ENCODE data around the gene EVC.
"Not testable (repeated sequence)": the region's sequence is repeated elsewhere in the genome, so short reads cannot be mapped to it uniquely, and the experiment has no call there.

EVC gene

GRCh38 chr4:5802565-5802964, 91.6 kb downstream of the EVC start:
- H3K4me1 ChIP-seq (ENCODE audit: insufficient read depth, insufficient read length), result peaks cover 4% of the 10 kb centered on the region
- H3K4me3 ChIP-seq (ENCODE audit: insufficient read length, low read depth), result no peak overlapping the region
- peaks cover 5% of the 10 kb centered on the region; the same call in 1 of the 2 replicates for H3K9me3 ChIP-seq (ENCODE audit: insufficient read depth, low read length)
- H3K9ac ChIP-seq (ENCODE audit: insufficient read length, low read depth), result no peak overlapping the region
- no peak for TF ChIP-seq YY1 (IDR thresholded peaks at IDR 0.05; ENCODE audit: insufficient read depth, insufficient read length)
- TF ChIP-seq ZNF274 (IDR thresholded peaks at IDR 0.05; ENCODE audit: low read depth, low read length), result no peak
- TF ChIP-seq SUZ12 (IDR thresholded peaks at IDR 0.05; ENCODE audit: extremely low read depth, insufficient read depth, insufficient read length), result no peak
- no peak for DNase-seq (ENCODE audit: low read depth, low spot score)
- no peaks in the 10 kb centered on the region for H3K27me3 ChIP-seq (ENCODE audit: insufficient read depth, insufficient read length)
- peaks cover 58% of the 10 kb centered on the region for H3K36me3 ChIP-seq (ENCODE audit: insufficient read depth, insufficient read length, low read length)

GRCh38 chr4:5804656-5805055, 93.7 kb downstream of the EVC start:
- peaks cover 57% of the 10 kb centered on the region for H3K36me3 ChIP-seq (ENCODE audit: insufficient read depth, insufficient read length, low read length)
- peaks cover 4% of the 10 kb centered on the region for H3K4me1 ChIP-seq (ENCODE audit: insufficient read depth, insufficient read length)
- H3K9me3 ChIP-seq (ENCODE audit: insufficient read depth, low read length), result peaks cover 5% of the 10 kb centered on the region; the same call in 1 of the 2 replicates
- no peak for TF ChIP-seq ZNF274 (IDR thresholded peaks at IDR 0.05; ENCODE audit: low read depth, low read length)
- TF ChIP-seq SUZ12 (IDR thresholded peaks at IDR 0.05; ENCODE audit: extremely low read depth, insufficient read depth, insufficient read length), result no peak
- TF ChIP-seq YY1 (IDR thresholded peaks at IDR 0.05; ENCODE audit: insufficient read depth, insufficient read length), result no peak
- H3K9ac ChIP-seq (ENCODE audit: insufficient read length, low read depth), result no peak overlapping the region
- no peak for DNase-seq (ENCODE audit: low read depth, low spot score)
- H3K27me3 ChIP-seq (ENCODE audit: insufficient read depth, insufficient read length), result no peaks in the 10 kb centered on the region
- no peak overlapping the region for H3K4me3 ChIP-seq (ENCODE audit: insufficient read length, low read depth)

GRCh38 chr4:5805270-5805669, 94.3 kb downstream of the EVC start:
- H3K36me3 ChIP-seq (ENCODE audit: insufficient read depth, insufficient read length, low read length), result peaks cover 62% of the 10 kb centered on the region
- no peak for TF ChIP-seq ZNF274 (IDR thresholded peaks at IDR 0.05; ENCODE audit: low read depth, low read length)
- no peak for TF ChIP-seq SUZ12 (IDR thresholded peaks at IDR 0.05; ENCODE audit: extremely low read depth, insufficient read depth, insufficient read length)
- TF ChIP-seq YY1 (IDR thresholded peaks at IDR 0.05; ENCODE audit: insufficient read depth, insufficient read length), result no peak
- H3K27me3 ChIP-seq (ENCODE audit: insufficient read depth, insufficient read length), result no peaks in the 10 kb centered on the region
- H3K4me1 ChIP-seq (ENCODE audit: insufficient read depth, insufficient read length), result peaks cover 4% of the 10 kb centered on the region
- no peak for DNase-seq (ENCODE audit: low read depth, low spot score)
- no peak overlapping the region for H3K9ac ChIP-seq (ENCODE audit: insufficient read length, low read depth)
- H3K4me3 ChIP-seq (ENCODE audit: insufficient read length, low read depth), result no peak overlapping the region
- H3K9me3 ChIP-seq (ENCODE audit: insufficient read depth, low read length), result peaks cover 5% of the 10 kb centered on the region; the same call in 1 of the 2 replicates

- no peaks in the 10 kb centered on the region for H3K9me3 ChIP-seq (ENCODE audit: insufficient read depth, low read length)
- H3K9ac ChIP-seq (ENCODE audit: insufficient read length, low read depth), result no peak overlapping the region
- no peak for TF ChIP-seq ZNF274 (IDR thresholded peaks at IDR 0.05; ENCODE audit: low read depth, low read length)
- TF ChIP-seq YY1 (IDR thresholded peaks at IDR 0.05; ENCODE audit: insufficient read depth, insufficient read length), result no peak
- no peak for TF ChIP-seq SUZ12 (IDR thresholded peaks at IDR 0.05; ENCODE audit: extremely low read depth, insufficient read depth, insufficient read length)
- H3K4me1 ChIP-seq (ENCODE audit: insufficient read depth, insufficient read length), result peaks cover 4% of the 10 kb centered on the region
- H3K27me3 ChIP-seq (ENCODE audit: insufficient read depth, insufficient read length), result no peaks in the 10 kb centered on the region
- H3K36me3 ChIP-seq (ENCODE audit: insufficient read depth, insufficient read length, low read length), result peaks cover 69% of the 10 kb centered on the region
- H3K4me3 ChIP-seq (ENCODE audit: insufficient read length, low read depth), result no peak overlapping the region
- DNase-seq (ENCODE audit: low read depth, low spot score), result no peak
These were observed 97.2 kb downstream of the EVC start for GRCh38 chr4:5808081-5808741.

GRCh38 chr4:5809216-5809776, 98.3 kb downstream of the EVC start:
- H3K9ac ChIP-seq (ENCODE audit: insufficient read length, low read depth), result no peak overlapping the region
- DNase-seq (ENCODE audit: low read depth, low spot score), result no peak
- peaks cover 78% of the 10 kb centered on the region for H3K36me3 ChIP-seq (ENCODE audit: insufficient read depth, insufficient read length, low read length)
- H3K4me1 ChIP-seq (ENCODE audit: insufficient read depth, insufficient read length), result peaks cover 4% of the 10 kb centered on the region
- TF ChIP-seq ZNF274 (IDR thresholded peaks at IDR 0.05; ENCODE audit: low read depth, low read length) (no peak), SUZ12 (IDR thresholded peaks at IDR 0.05; ENCODE audit: extremely low read depth, insufficient read depth, insufficient read length) (no peak), YY1 (IDR thresholded peaks at IDR 0.05; ENCODE audit: insufficient read depth, insufficient read length) (no peak)
- no peaks in the 10 kb centered on the region for H3K9me3 ChIP-seq (ENCODE audit: insufficient read depth, low read length)
- H3K27me3 ChIP-seq (ENCODE audit: insufficient read depth, insufficient read length), result no peaks in the 10 kb centered on the region
- H3K4me3 ChIP-seq (ENCODE audit: insufficient read length, low read depth), result no peak overlapping the region

- Histone ChIP-seq H3K9ac (ENCODE audit: insufficient read length, low read depth) (no peak overlapping the region), H3K36me3 (ENCODE audit: insufficient read depth, insufficient read length, low read length) (peaks cover 78% of the 10 kb centered on the region), H3K4me1 (ENCODE audit: insufficient read depth, insufficient read length) (peaks cover 4% of the 10 kb centered on the region), H3K4me3 (ENCODE audit: insufficient read length, low read depth) (no peak overlapping the region), H3K9me3 (ENCODE audit: insufficient read depth, low read length) (no peaks in the 10 kb centered on the region), H3K27me3 (ENCODE audit: insufficient read depth, insufficient read length) (no peaks in the 10 kb centered on the region)
- no peak for DNase-seq (ENCODE audit: low read depth, low spot score)
- TF ChIP-seq YY1 (IDR thresholded peaks at IDR 0.05; ENCODE audit: insufficient read depth, insufficient read length) (no peak), ZNF274 (IDR thresholded peaks at IDR 0.05; ENCODE audit: low read depth, low read length) (no peak), SUZ12 (IDR thresholded peaks at IDR 0.05; ENCODE audit: extremely low read depth, insufficient read depth, insufficient read length) (no peak)
These were observed 99.2 kb downstream of the EVC start for GRCh38 chr4:5810151-5810550.

- no peaks in the 10 kb centered on the region for H3K27me3 ChIP-seq (ENCODE audit: insufficient read depth, insufficient read length)
- no peak overlapping the region for H3K9ac ChIP-seq (ENCODE audit: insufficient read length, low read depth)
- peaks cover 75% of the 10 kb centered on the region for H3K36me3 ChIP-seq (ENCODE audit: insufficient read depth, insufficient read length, low read length)
- no peak for TF ChIP-seq SUZ12 (IDR thresholded peaks at IDR 0.05; ENCODE audit: extremely low read depth, insufficient read depth, insufficient read length)
- no peak for TF ChIP-seq ZNF274 (IDR thresholded peaks at IDR 0.05; ENCODE audit: low read depth, low read length)
- TF ChIP-seq YY1 (IDR thresholded peaks at IDR 0.05; ENCODE audit: insufficient read depth, insufficient read length), result no peak
- H3K9me3 ChIP-seq (ENCODE audit: insufficient read depth, low read length), result no peaks in the 10 kb centered on the region
- peaks cover 4% of the 10 kb centered on the region for H3K4me1 ChIP-seq (ENCODE audit: insufficient read depth, insufficient read length)
- DNase-seq (ENCODE audit: low read depth, low spot score), result no peak
- no peak overlapping the region for H3K4me3 ChIP-seq (ENCODE audit: insufficient read length, low read depth)
These were observed 99.9 kb downstream of the EVC start for GRCh38 chr4:5810770-5811430.

- H3K27me3 ChIP-seq (ENCODE audit: insufficient read depth, insufficient read length); H3K4me1 ChIP-seq (ENCODE audit: insufficient read depth, insufficient read length); H3K9me3 ChIP-seq (ENCODE audit: insufficient read depth, low read length); H3K9ac ChIP-seq (ENCODE audit: insufficient read length, low read depth); DNase-seq (ENCODE audit: low read depth, low spot score); H3K4me3 ChIP-seq (ENCODE audit: insufficient read length, low read depth): not testable (repeated sequence)
- H3K36me3 ChIP-seq (ENCODE audit: insufficient read depth, insufficient read length, low read length), result peaks cover 85% of the 10 kb centered on the region
These were observed 101.1 kb downstream of the EVC start for GRCh38 chr4:5812057-5812456.

Data from NT2/D1 (cell line).